K562 (cell line): ENCODE results near the gene VSIG4. TPM values are rescaled to one million over a fixed set of nuclear protein-coding genes. Genes with fewer than 3 reads are reported as not detected.

Experiments used
- CBFB ChIP-seq: sonication (generic); formaldehyde crosslinking; IDR thresholded peaks from 2 replicates; pipeline ENCODE4 v1.4.0; 2020; ENCODE audit warnings: mild to moderate bottlenecking, missing genetic modification reagents
- CUX1 ChIP-seq: fragments of 200-800 bp; sonication (Bioruptor generic); IDR thresholded peaks from 2 replicates; pipeline ENCODE4 v1.6.1; 2016; ENCODE audit warnings: missing genetic modification characterization, missing compliant biosample characterization
- MTA3 ChIP-seq: fragments of 450-650 bp; formaldehyde crosslinking; IDR thresholded peaks from 2 replicates; pipeline ENCODE4 v1.6.1; 2017; ENCODE audit warnings: mild to moderate bottlenecking, borderline replicate concordance
- NCOR1 ChIP-seq: fragments of 450-650 bp; IDR thresholded peaks from 2 replicates; pipeline ENCODE4 v1.6.1; 2016; ENCODE audit warnings: mild to moderate bottlenecking, moderate library complexity
- SPI1 ChIP-seq: IDR thresholded peaks from 2 replicates; pipeline ENCODE4 v1.6.1; 2011; ENCODE audit warnings: low read depth, low read length, control low read depth, borderline replicate concordance
- polyA plus RNA-seq, 8 experiments: library from polyadenylated mRNA; depleted of rRNA in 4 of 8; stranded (reverse) in 5 of 8; unstranded in 3 of 8; fragments of >200 nt; fragmentation: Nextera tagmentation in 2 of 8; fragmentation: Illumina TruSeq in 1 of 8; extraction: Ambion mirVana in 2 of 8; extraction: Trizol in 1 of 8; gene quantifications; 2 replicates each; pipeline versions ENCODE4 v1.2.1 to v1.2.3, GENCODE V29; 2011 to 2014; ENCODE audit warnings: inconsistent platforms in 1 of 8, missing spikeins in 1 of 8
- total RNA-seq, 7 experiments: library from RNA; depleted of rRNA in 6 of 7; stranded (reverse); fragments of >200 nt in 6 of 7; fragmentation: Illumina TruSeq in 2 of 7; extraction: Trizol in 2 of 7; gene quantifications; 2 replicates each; pipeline versions ENCODE4 v1.2.1 to v1.2.3, GENCODE V29; 2011 to 2021; ENCODE audit warnings: low replicate concordance in 1 of 7
- TF ChIP-seq, protein P1 (sequence below): IDR thresholded peaks from 2 replicates; pipeline ENCODE4 v1.6.1; 2014; ENCODE audit warnings: antibody characterized with exemption
- TF ChIP-seq, protein P2 (sequence below): fragments of 250-450 bp; sonication (Bioruptor Pico); IDR thresholded peaks from 2 replicates; pipeline ENCODE4 v1.4.0; 2020; ENCODE audit warnings: mild to moderate bottlenecking, moderate library complexity, borderline replicate concordance
- TF ChIP-seq, protein P3 (sequence below): fragments of 250-450 bp; sonication (Bioruptor Pico); IDR thresholded peaks from 2 replicates; pipeline ENCODE4 v1.5.0; 2021

VSIG4 gene
- total and polyA plus RNA-seq, 9 of the 15 experiments (the other 6 are each of a cell fraction or from before 2014, with no cell fraction given) = 0.22 to 1.6 (median 0.46) TPM; not detected in 1

- TF ChIP-seq, protein P1, sequence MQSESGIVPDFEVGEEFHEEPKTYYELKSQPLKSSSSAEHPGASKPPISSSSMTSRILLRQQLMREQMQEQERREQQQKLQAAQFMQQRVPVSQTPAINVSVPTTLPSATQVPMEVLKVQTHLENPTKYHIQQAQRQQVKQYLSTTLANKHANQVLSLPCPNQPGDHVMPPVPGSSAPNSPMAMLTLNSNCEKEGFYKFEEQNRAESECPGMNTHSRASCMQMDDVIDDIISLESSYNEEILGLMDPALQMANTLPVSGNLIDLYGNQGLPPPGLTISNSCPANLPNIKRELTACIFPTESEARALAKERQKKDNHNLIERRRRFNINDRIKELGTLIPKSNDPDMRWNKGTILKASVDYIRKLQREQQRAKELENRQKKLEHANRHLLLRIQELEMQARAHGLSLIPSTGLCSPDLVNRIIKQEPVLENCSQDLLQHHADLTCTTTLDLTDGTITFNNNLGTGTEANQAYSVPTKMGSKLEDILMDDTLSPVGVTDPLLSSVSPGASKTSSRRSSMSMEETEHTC = peak; percentile 57; the same call in 1 of the 2 replicates
- peak; percentile 96 for TF ChIP-seq NCOR1
- TF ChIP-seq CUX1 = no peak
- TF ChIP-seq, protein P2, sequence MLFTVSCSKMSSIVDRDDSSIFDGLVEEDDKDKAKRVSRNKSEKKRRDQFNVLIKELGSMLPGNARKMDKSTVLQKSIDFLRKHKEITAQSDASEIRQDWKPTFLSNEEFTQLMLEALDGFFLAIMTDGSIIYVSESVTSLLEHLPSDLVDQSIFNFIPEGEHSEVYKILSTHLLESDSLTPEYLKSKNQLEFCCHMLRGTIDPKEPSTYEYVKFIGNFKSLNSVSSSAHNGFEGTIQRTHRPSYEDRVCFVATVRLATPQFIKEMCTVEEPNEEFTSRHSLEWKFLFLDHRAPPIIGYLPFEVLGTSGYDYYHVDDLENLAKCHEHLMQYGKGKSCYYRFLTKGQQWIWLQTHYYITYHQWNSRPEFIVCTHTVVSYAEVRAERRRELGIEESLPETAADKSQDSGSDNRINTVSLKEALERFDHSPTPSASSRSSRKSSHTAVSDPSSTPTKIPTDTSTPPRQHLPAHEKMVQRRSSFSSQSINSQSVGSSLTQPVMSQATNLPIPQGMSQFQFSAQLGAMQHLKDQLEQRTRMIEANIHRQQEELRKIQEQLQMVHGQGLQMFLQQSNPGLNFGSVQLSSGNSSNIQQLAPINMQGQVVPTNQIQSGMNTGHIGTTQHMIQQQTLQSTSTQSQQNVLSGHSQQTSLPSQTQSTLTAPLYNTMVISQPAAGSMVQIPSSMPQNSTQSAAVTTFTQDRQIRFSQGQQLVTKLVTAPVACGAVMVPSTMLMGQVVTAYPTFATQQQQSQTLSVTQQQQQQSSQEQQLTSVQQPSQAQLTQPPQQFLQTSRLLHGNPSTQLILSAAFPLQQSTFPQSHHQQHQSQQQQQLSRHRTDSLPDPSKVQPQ (CRISPR knock-in tag) = no peak
- peak; percentile 91 for TF ChIP-seq MTA3
- TF ChIP-seq, protein P3, sequence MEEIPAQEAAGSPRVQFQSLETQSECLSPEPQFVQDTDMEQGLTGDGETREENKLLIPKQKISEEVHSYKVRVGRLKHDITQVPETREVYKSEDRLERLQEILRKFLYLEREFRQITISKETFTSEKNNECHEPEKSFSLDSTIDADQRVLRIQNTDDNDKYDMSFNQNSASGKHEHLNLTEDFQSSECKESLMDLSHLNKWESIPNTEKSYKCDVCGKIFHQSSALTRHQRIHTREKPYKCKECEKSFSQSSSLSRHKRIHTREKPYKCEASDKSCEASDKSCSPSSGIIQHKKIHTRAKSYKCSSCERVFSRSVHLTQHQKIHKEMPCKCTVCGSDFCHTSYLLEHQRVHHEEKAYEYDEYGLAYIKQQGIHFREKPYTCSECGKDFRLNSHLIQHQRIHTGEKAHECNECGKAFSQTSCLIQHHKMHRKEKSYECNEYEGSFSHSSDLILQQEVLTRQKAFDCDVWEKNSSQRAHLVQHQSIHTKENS (CRISPR knock-in tag) = no peak
- TF ChIP-seq SPI1 = peak; percentile 95
- no peak for TF ChIP-seq CBFB (CRISPR knock-in tag)
Measured at GRCh38 chrX:65997978-65998717, 41.7 kb downstream of the VSIG4 start (continued).
